DND-41 (cell line): ENCODE measurements around the gene GPX5.

Source experiments
- ATAC-seq: fragments of 200-7000 bp; cut with Tn5 transposase; 3 replicates; pipeline ENCODE4 v1.9.1; 2021; ENCODE audit warnings: low read depth; ENCODE audit not compliant: insufficient read depth
- DNase-seq: peaks from one replicate; pipeline ENCODE4 v3.0.0-alpha.2; 2020
- H2AFZ ChIP-seq: 2 replicates; pipeline ENCODE4 v1.6.0; 2012; ENCODE audit warnings: low read depth, low read length
- H3K27ac ChIP-seq: 2 replicates; pipeline ENCODE4 v1.5.1; 2012; ENCODE audit warnings: low read length, inconsistent platforms
- H3K27me3 ChIP-seq: fragments of 200-600 bp; sonication (generic); 2 replicates; pipeline ENCODE4 v1.6.0; 2012; ENCODE audit warnings: low read length, mild to moderate bottlenecking, inconsistent platforms; ENCODE audit not compliant: insufficient read depth, poor library complexity
- H3K36me3 ChIP-seq: 2 replicates; pipeline ENCODE4 v1.5.1; 2012; ENCODE audit warnings: low read length, inconsistent platforms; ENCODE audit not compliant: insufficient read depth
- H3K4me1 ChIP-seq: 2 replicates; pipeline ENCODE4 v1.5.1; 2012; ENCODE audit warnings: mild to moderate bottlenecking, low read length; ENCODE audit not compliant: insufficient read depth
- H3K4me2 ChIP-seq: 2 replicates; pipeline ENCODE4 v1.6.0; 2012; ENCODE audit warnings: mild to moderate bottlenecking, moderate library complexity, low read length, inconsistent platforms; ENCODE audit not compliant: insufficient read depth
- H3K4me3 ChIP-seq, 2 experiments: fragments of 200-600 bp in 1 of 2; shearing (Covaris generic) in 1 of 2; 2 replicates each; pipeline ENCODE4 v1.5.1; 2012 to 2016; ENCODE audit warnings: inconsistent platforms in 2 of 2, low read length in 2 of 2, mild to moderate bottlenecking in 2 of 2, low read depth in 1 of 2, moderate library complexity in 1 of 2
- H3K79me2 ChIP-seq: 2 replicates; pipeline ENCODE4 v1.6.0; 2012; ENCODE audit warnings: low read length, inconsistent platforms; ENCODE audit not compliant: insufficient read depth
- H3K9ac ChIP-seq: 2 replicates; pipeline ENCODE4 v1.6.0; 2012; ENCODE audit warnings: low read depth, mild to moderate bottlenecking, inconsistent platforms, low read length, moderate library complexity
- H3K9me3 ChIP-seq: 2 replicates; pipeline ENCODE4 v1.5.1; 2012; ENCODE audit warnings: low read length, moderate library complexity, mild to moderate bottlenecking, inconsistent platforms; ENCODE audit not compliant: insufficient read depth, severe bottlenecking
- H4K20me1 ChIP-seq: 2 replicates; pipeline ENCODE4 v1.6.0; 2012; ENCODE audit warnings: low read length; ENCODE audit not compliant: insufficient read depth
- EZH2 ChIP-seq: IDR thresholded peaks from 3 replicates; pipeline ENCODE4 v1.6.1; 2012; ENCODE audit warnings: borderline replicate concordance, low read depth, mild to moderate bottlenecking, moderate library complexity, low read length, inconsistent platforms; ENCODE audit not compliant: severe bottlenecking
- TF ChIP-seq, protein P1 (sequence below): IDR thresholded peaks from 2 replicates; pipeline ENCODE4 v1.5.1; 2012; ENCODE audit warnings: borderline replicate concordance, low read length, moderate library complexity, mild to moderate bottlenecking; ENCODE audit not compliant: poor library complexity, severe bottlenecking; ENCODE audit errors: extremely low read depth

The GPX5 gene

DNA sequence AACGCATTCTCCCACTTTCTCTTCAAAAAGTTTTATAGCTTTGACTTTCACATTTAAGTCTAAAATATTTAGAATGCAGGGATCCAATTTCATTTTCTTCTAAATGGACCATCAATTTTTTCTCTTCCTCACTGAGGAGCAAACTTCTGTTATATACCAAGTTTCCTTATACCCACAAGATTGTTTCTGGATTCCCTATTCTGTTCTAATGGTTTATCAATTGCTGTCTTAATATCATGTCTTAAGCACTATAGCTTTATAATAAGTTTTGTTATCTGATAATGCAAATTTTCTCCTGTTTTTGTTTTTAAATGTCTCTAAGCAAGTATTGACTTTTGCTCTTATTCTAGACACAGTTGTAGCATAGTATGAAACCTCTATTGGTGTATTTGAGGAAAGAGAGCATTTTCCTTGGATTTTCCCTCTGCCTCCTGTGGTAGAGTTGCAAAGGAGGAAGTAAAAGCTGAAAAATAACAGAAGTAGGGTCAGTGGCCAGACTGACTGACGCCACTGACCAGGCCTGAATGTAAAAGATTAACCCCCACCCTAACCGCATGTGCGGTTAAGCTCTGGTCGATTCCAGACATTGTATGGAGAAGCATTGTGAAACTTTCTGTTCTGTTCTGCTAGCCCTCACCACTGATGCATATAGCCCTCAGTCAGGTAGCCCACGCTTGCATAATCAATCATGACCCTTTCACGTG is 40.3 kb downstream of the GPX5 start:
- Histone ChIP-seq H3K4me3 (no peak overlapping the region), H3K4me1 (no peaks in the 10 kb centered on the region), H2AFZ (no peak overlapping the region), H4K20me1 (no peaks in the 10 kb centered on the region), H3K9ac (no peak overlapping the region), H3K79me2 (no peaks in the 10 kb centered on the region), H3K27ac (no peak overlapping the region), H3K9me3 (no peaks in the 10 kb centered on the region), H3K36me3 (no peaks in the 10 kb centered on the region), H3K27me3 (peaks cover 9% of the 10 kb centered on the region), H3K4me2 (no peak overlapping the region)
- no peak for ATAC-seq
- TF ChIP-seq, protein P1, sequence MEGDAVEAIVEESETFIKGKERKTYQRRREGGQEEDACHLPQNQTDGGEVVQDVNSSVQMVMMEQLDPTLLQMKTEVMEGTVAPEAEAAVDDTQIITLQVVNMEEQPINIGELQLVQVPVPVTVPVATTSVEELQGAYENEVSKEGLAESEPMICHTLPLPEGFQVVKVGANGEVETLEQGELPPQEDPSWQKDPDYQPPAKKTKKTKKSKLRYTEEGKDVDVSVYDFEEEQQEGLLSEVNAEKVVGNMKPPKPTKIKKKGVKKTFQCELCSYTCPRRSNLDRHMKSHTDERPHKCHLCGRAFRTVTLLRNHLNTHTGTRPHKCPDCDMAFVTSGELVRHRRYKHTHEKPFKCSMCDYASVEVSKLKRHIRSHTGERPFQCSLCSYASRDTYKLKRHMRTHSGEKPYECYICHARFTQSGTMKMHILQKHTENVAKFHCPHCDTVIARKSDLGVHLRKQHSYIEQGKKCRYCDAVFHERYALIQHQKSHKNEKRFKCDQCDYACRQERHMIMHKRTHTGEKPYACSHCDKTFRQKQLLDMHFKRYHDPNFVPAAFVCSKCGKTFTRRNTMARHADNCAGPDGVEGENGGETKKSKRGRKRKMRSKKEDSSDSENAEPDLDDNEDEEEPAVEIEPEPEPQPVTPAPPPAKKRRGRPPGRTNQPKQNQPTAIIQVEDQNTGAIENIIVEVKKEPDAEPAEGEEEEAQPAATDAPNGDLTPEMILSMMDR = no peak
- no peak for TF ChIP-seq EZH2
- no peak for DNase-seq

DNA sequence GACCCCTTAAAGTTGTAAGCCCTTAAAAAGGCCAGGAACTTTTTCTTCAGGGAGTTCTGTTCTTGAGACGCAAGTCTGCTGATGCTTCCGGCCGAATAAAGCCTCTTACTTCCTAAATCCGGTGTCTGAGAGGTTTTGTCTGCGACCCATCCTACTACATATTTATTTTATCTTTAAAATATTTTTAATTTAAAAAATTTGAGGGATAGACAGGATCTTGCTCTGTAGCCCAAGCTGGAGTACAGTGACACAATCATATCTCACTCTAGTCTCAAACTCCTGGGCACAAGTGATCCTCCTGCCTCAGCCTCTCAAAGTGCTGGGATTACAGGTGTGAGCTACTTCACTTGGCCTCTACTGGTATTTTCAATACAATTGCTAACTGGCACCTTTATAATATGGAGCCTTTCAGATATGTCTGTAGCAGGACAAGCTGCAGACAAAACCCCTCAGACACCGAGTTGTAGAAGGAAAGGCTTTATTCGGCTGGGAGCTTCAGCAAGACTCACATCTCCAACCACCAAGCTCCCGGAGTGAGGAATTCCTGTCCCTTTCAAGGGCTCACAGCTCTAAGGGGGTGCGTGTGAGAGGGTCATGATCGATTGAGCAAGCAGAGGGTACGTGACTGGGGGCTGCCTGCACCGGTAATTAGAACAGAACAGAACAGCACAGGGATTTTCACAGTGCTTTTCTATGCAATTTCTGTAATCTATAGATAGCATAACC is 41.0 kb downstream of the GPX5 start:
- Histone ChIP-seq H2AFZ (no peak overlapping the region), H3K4me1 (no peaks in the 10 kb centered on the region), H3K79me2 (no peaks in the 10 kb centered on the region), H3K36me3 (no peaks in the 10 kb centered on the region), H3K9me3 (no peaks in the 10 kb centered on the region), H3K4me3 (no peak overlapping the region), H4K20me1 (no peaks in the 10 kb centered on the region), H3K27ac (no peak overlapping the region), H3K9ac (no peak overlapping the region), H3K4me2 (no peak overlapping the region), H3K27me3 (peaks cover 9% of the 10 kb centered on the region)
- DNase-seq (no peak), ATAC-seq (no peak)
- TF ChIP-seq, protein P1 = no peak
- no peak for TF ChIP-seq EZH2

DNA sequence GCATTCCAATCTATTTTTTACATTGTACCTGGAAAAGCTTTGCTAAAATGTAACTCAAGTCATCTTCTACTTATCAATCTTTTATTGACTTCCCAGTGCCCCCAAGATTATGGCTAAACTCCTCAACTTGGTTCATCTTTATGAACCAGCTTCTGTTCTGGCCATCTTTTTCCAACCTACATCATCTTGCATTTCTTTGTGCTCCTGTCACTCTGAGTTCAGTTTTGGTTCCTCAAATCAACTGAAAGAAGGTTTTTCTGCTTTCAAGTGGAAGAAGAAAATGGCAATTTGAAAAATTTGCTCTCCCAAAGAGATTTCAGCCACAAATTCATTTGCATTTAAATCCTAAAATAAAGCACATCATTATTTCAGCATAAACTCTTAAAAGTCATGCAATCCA is 41.8 kb downstream of the GPX5 start:
- Histone ChIP-seq H3K4me3 (no peak overlapping the region), H3K36me3 (no peaks in the 10 kb centered on the region), H3K9ac (no peak overlapping the region), H3K27me3 (peaks cover 9% of the 10 kb centered on the region), H3K27ac (no peak overlapping the region), H4K20me1 (no peaks in the 10 kb centered on the region), H3K4me2 (no peak overlapping the region), H3K4me1 (no peaks in the 10 kb centered on the region), H3K9me3 (no peaks in the 10 kb centered on the region), H2AFZ (no peak overlapping the region), H3K79me2 (no peaks in the 10 kb centered on the region)
- DNase-seq = no peak
- TF ChIP-seq EZH2 = no peak
- TF ChIP-seq, protein P1 = no peak
- ATAC-seq = no peak
